DMS79 treated with DMSO at 0.1 percent for 48 hours (cell line): Measurements from ENCODE around the gene BTG2.

Experiments used
- DNase-seq: peaks from one replicate; lab custom pipeline; 2025; lab: John Stamatoyannopoulos, UW

The BTG2 gene

GRCh38 chr1:203342192-203342940 lies 37.0 kb downstream of the BTG2 start:
- DNase-seq = peak; percentile 12

GRCh38 chr1:203343956-203344754 lies 38.8 kb downstream of the BTG2 start:
- DNase-seq = no peak

- peak; percentile 46 for DNase-seq
These were observed 40.9 kb downstream of the BTG2 start for GRCh38 chr1:203346060-203346768.

- no peak for DNase-seq
These were observed 41.4 kb downstream of the BTG2 start for GRCh38 chr1:203346769-203347102.

- DNase-seq = no peak
These were observed 43.8 kb downstream of the BTG2 start for GRCh38 chr1:203349166-203349565.

GRCh38 chr1:203349773-203350524 lies 44.6 kb downstream of the BTG2 start:
- no peak for DNase-seq

GRCh38 chr1:203351037-203351625 lies 45.8 kb downstream of the BTG2 start, which contains the start of gene FMOD:
FMOD (minus strand) TSS chr1:203351122; CDS start chr1:203348270, 2,852 bp downstream.
- DNase-seq = peak; percentile 16

- no peak for DNase-seq
These were observed 48.2 kb downstream of the BTG2 start for GRCh38 chr1:203353486-203353885.

- DNase-seq = no peak
These were observed 48.9 kb downstream of the BTG2 start for GRCh38 chr1:203354246-203354645.

GRCh38 chr1:203359010-203359571 lies 53.8 kb downstream of the BTG2 start:
- DNase-seq = no peak
